Neuronal stem cell (in vitro differentiated cells): ENCODE measurements around the gene PCSK2.

Source experiments
- DNase-seq: peaks from one replicate; pipeline ENCODE4 v3.0.0-alpha.2; 2013; ENCODE audit warnings: low spot score
- H2AFZ ChIP-seq: one replicate; pipeline ENCODE4 v1.6.1; 2013; ENCODE audit warnings: mild to moderate bottlenecking, low read length, inconsistent platforms
- H2AK5ac ChIP-seq: 2 replicates; pipeline ENCODE4 v1.6.1; 2013; ENCODE audit warnings: low read depth, mild to moderate bottlenecking, inconsistent platforms, low read length, moderate library complexity, mixed read lengths
- H2BK120ac ChIP-seq: 2 replicates; pipeline ENCODE4 v1.6.1; 2013; ENCODE audit warnings: low read depth, mild to moderate bottlenecking, inconsistent platforms, low read length, moderate library complexity, mixed read lengths
- H2BK12ac ChIP-seq: one replicate; pipeline ENCODE4 v1.6.1; 2013; ENCODE audit warnings: low read length, inconsistent platforms
- H2BK15ac ChIP-seq: 2 replicates; pipeline ENCODE4 v1.6.1; 2013; ENCODE audit warnings: mild to moderate bottlenecking, low read length, inconsistent platforms, mixed read lengths
- H2BK5ac ChIP-seq: one replicate; pipeline ENCODE4 v1.6.1; 2013; ENCODE audit warnings: inconsistent platforms, mild to moderate bottlenecking, low read length, moderate library complexity
- H3K14ac ChIP-seq: one replicate; pipeline ENCODE4 v1.6.1; 2013; ENCODE audit warnings: low read length, inconsistent platforms
- H3K18ac ChIP-seq: 2 replicates; pipeline ENCODE4 v1.6.1; 2013; ENCODE audit warnings: low read length, inconsistent platforms
- H3K23ac ChIP-seq: 2 replicates; pipeline ENCODE4 v1.6.1; 2013; ENCODE audit warnings: low read depth, mild to moderate bottlenecking, mixed read lengths, low read length, inconsistent platforms; ENCODE audit not compliant: poor library complexity
- H3K27ac ChIP-seq: replicated peaks from 3 replicates; pipeline ENCODE4 v1.5.1; 2013; ENCODE audit warnings: low read length, inconsistent platforms
- H3K27me3 ChIP-seq, 3 experiments: 2 replicates each; pipeline ENCODE4 v1.6.1; 2013; ENCODE audit warnings: low read length in 3 of 3, mild to moderate bottlenecking in 2 of 3, inconsistent platforms in 1 of 3, low read depth in 1 of 3, mixed read lengths in 1 of 3, moderate library complexity in 1 of 3; ENCODE audit not compliant: control insufficient read depth in 3 of 3, insufficient read depth in 3 of 3
- H3K36me3 ChIP-seq, 2 donors: replicated peaks in 1 of 2; 2 replicates each; pipeline ENCODE4 v1.6.1; 2013; ENCODE audit warnings: low read length in 2 of 2; ENCODE audit not compliant: control insufficient read depth in 2 of 2, insufficient read depth in 2 of 2
- H3K4ac ChIP-seq: 2 replicates; pipeline ENCODE4 v1.6.1; 2013; ENCODE audit warnings: inconsistent platforms, mild to moderate bottlenecking, low read length, moderate library complexity
- H3K4me1 ChIP-seq, 2 donors: 1 replicate in 1 of 2; 2 replicates in 1 of 2; pipeline ENCODE4 v1.6.1; 2013; ENCODE audit warnings: low read length in 2 of 2, low read depth in 1 of 2; ENCODE audit not compliant: control insufficient read depth in 2 of 2, insufficient read depth in 1 of 2
- H3K4me2 ChIP-seq: one replicate; pipeline ENCODE4 v1.6.1; 2013; ENCODE audit warnings: mild to moderate bottlenecking, low read length, inconsistent platforms; ENCODE audit not compliant: insufficient read depth, poor library complexity, severe bottlenecking
- H3K4me3 ChIP-seq, 2 donors: 2 replicates each; pipeline ENCODE4 v1.5.1; 2013; ENCODE audit warnings: low read length in 2 of 2, mild to moderate bottlenecking in 2 of 2, inconsistent platforms in 1 of 2, moderate library complexity in 1 of 2
- H3K79me1 ChIP-seq: one replicate; pipeline ENCODE4 v1.6.1; 2013; ENCODE audit warnings: low read depth, mild to moderate bottlenecking, inconsistent platforms, low read length, moderate library complexity
- H3K9ac ChIP-seq: one replicate; pipeline ENCODE4 v1.6.1; 2013; ENCODE audit warnings: mild to moderate bottlenecking, low read depth, low read length, inconsistent platforms; ENCODE audit not compliant: poor library complexity
- H3K9me3 ChIP-seq, 2 donors: replicated peaks in 1 of 2; 2 replicates each; pipeline versions ENCODE3 to v1.6.1; 2013; ENCODE audit warnings: low read length in 2 of 2, mild to moderate bottlenecking in 2 of 2, inconsistent platforms in 1 of 2, low read depth in 1 of 2, mixed read lengths in 1 of 2, moderate library complexity in 1 of 2; ENCODE audit not compliant: control insufficient read depth in 2 of 2, insufficient read depth in 1 of 2
- H4K8ac ChIP-seq: one replicate; pipeline ENCODE4 v1.6.1; 2013; ENCODE audit warnings: low read depth, mild to moderate bottlenecking, inconsistent platforms, low read length, moderate library complexity
- H4K91ac ChIP-seq: one replicate; pipeline ENCODE4 v1.6.1; 2013; ENCODE audit warnings: low read length, low read depth, mild to moderate bottlenecking, inconsistent platforms; ENCODE audit not compliant: poor library complexity
- WGBS, 2 donors: extraction: QIAGEN DNeasy Blood & Tissue Kit; methylation state at CpG; one replicate each; pipeline ENCODE4 v1.1.7; 2013; ENCODE audit warnings: missing lambda C conversion rate in 2 of 2, mixed read lengths in 1 of 2; ENCODE audit not compliant: insufficient read length in 2 of 2, insufficient replicate concordance in 1 of 2; ENCODE audit errors: extremely low coverage in 2 of 2; 5-methylcytosine and 5-hydroxymethylcytosine counted together

PCSK2 gene

GRCh38 chr20:17223553-17223952, 3.3 kb upstream of the PCSK2 start:
- Histone ChIP-seq H3K4me3 (no peak overlapping the region), H2BK120ac (no peak overlapping the region), H3K27ac (no peak overlapping the region), H2AFZ (no peak overlapping the region), H3K79me1 (no peaks in the 10 kb centered on the region), H3K27me3 (peaks cover 3 to 36% (median 25%) of the 10 kb centered on the region in 3 experiments), H3K4me2 (no peak overlapping the region), H2BK12ac (no peak overlapping the region), H2BK5ac (no peak overlapping the region), H3K18ac (no peak overlapping the region), H3K36me3 (no peaks in the 10 kb centered on the region), H2BK15ac (no peak overlapping the region), H2AK5ac (no peak overlapping the region), H3K4ac (no peak overlapping the region), H3K4me1 (peaks cover 0 to 11% of the 10 kb centered on the region in 2 donors), H4K91ac (no peak overlapping the region), H3K9ac (no peak overlapping the region), H3K14ac (no peak overlapping the region), H3K23ac (no peak overlapping the region), H3K9me3 (no peaks in the 10 kb centered on the region), H4K8ac (no peak overlapping the region)
- no CpG with 5 or more reads among the region's 3 CpGs for WGBS, 2 donors
- no peak for DNase-seq

- H3K9me3 ChIP-seq, result no peaks in the 10 kb centered on the region
- H3K4ac ChIP-seq, result no peak overlapping the region
- H3K4me3 ChIP-seq, result peak overlapping the region; percentile 32 to 63
- no peaks in the 10 kb centered on the region for H3K36me3 ChIP-seq
- H2BK5ac ChIP-seq, result no peak overlapping the region
- H3K14ac ChIP-seq, result no peak overlapping the region
- H3K18ac ChIP-seq, result peak overlapping the region; percentile 77
- DNase-seq, result no peak
- no peak overlapping the region for H2BK12ac ChIP-seq
- no peak overlapping the region for H4K8ac ChIP-seq
- H4K91ac ChIP-seq, result no peak overlapping the region
- no peak overlapping the region for H2BK15ac ChIP-seq
- no peak overlapping the region for H3K9ac ChIP-seq
- H2BK120ac ChIP-seq, result no peak overlapping the region
- H3K23ac ChIP-seq, result no peak overlapping the region
- H2AFZ ChIP-seq, result peak overlapping the region; percentile 87
- peak overlapping the region; percentile 87 for H3K4me2 ChIP-seq
- no CpG with 5 or more reads among the region's 38 CpGs for WGBS, 2 donors
- H3K27ac ChIP-seq, result no peak overlapping the region
- H2AK5ac ChIP-seq, result no peak overlapping the region
- peaks cover 0 to 15% of the 10 kb centered on the region in 2 donors for H3K4me1 ChIP-seq
- no peaks in the 10 kb centered on the region for H3K79me1 ChIP-seq
- peaks cover 3 to 52% (median 31%) of the 10 kb centered on the region in 3 experiments for H3K27me3 ChIP-seq
These were observed 910 bp upstream of the PCSK2 start for GRCh38 chr20:17225851-17226409.

GRCh38 chr20:17227219-17227575, 357 bp downstream of the PCSK2 start:
- H3K79me1 ChIP-seq, result no peaks in the 10 kb centered on the region
- peak; percentile 14 for DNase-seq
- H2BK12ac ChIP-seq, result no peak overlapping the region
- H2BK120ac ChIP-seq, result no peak overlapping the region
- no peaks in the 10 kb centered on the region for H3K36me3 ChIP-seq
- H3K27me3 ChIP-seq, result peaks cover 3 to 52% (median 31%) of the 10 kb centered on the region in 3 experiments
- no peak overlapping the region for H3K18ac ChIP-seq
- H3K9me3 ChIP-seq, result no peaks in the 10 kb centered on the region
- no peak overlapping the region for H3K14ac ChIP-seq
- H3K4me3 ChIP-seq, result peak overlapping the region; percentile 31
- peak overlapping the region; percentile 57 for H2AFZ ChIP-seq
- H3K4ac ChIP-seq, result no peak overlapping the region
- H3K27ac ChIP-seq, result no peak overlapping the region
- H4K91ac ChIP-seq, result no peak overlapping the region
- peaks cover 0 to 15% of the 10 kb centered on the region in 2 donors for H3K4me1 ChIP-seq
- peak overlapping the region; percentile 55 for H3K4me2 ChIP-seq
- no peak overlapping the region for H3K9ac ChIP-seq
- no peak overlapping the region for H2AK5ac ChIP-seq
- no peak overlapping the region for H4K8ac ChIP-seq
- WGBS, 2 donors, result no CpG with 5 or more reads among the region's 17 CpGs
- H3K23ac ChIP-seq, result no peak overlapping the region
- H2BK15ac ChIP-seq, result no peak overlapping the region
- no peak overlapping the region for H2BK5ac ChIP-seq

GRCh38 chr20:17227669-17228623, 1.1 kb downstream of the PCSK2 start:
- Histone ChIP-seq H3K14ac (no peak overlapping the region), H2AFZ (no peak overlapping the region), H3K79me1 (no peaks in the 10 kb centered on the region), H4K8ac (no peak overlapping the region), H4K91ac (no peak overlapping the region), H3K27me3 (peaks cover 3 to 52% (median 31%) of the 10 kb centered on the region in 3 experiments), H2BK15ac (no peak overlapping the region), H3K4me3 (peak overlapping the region in 1 of 2 donors; percentile 41), H2AK5ac (no peak overlapping the region), H3K4ac (no peak overlapping the region), H3K4me2 (peak overlapping the region; percentile 58), H3K9ac (no peak overlapping the region), H3K4me1 (peaks cover 0 to 15% of the 10 kb centered on the region in 2 donors), H2BK120ac (no peak overlapping the region), H2BK5ac (no peak overlapping the region), H3K23ac (no peak overlapping the region), H3K27ac (no peak overlapping the region), H3K36me3 (no peaks in the 10 kb centered on the region), H3K18ac (no peak overlapping the region), H3K9me3 (no peaks in the 10 kb centered on the region), H2BK12ac (no peak overlapping the region)
- WGBS, 2 donors, result no CpG with 5 or more reads among the region's 35 CpGs
- peak; percentile 64 for DNase-seq
